Neural progenitor cell (in vitro differentiated cells): ENCODE measurements around the gene LMAN2. TPM values are rescaled to one million over a fixed set of nuclear protein-coding genes. Genes with fewer than 3 reads are reported as not detected.

ENCODE experiments used
- DNase-seq: peaks from one replicate; pipeline ENCODE4 v3.0.0-alpha.2; 2016; ENCODE audit warnings: low spot score
- H2AFZ ChIP-seq: fragments of 200-600 bp; sonication (generic); replicated peaks from 2 replicates; pipeline ENCODE4 v1.6.1; 2016; ENCODE audit warnings: antibody characterized with exemption
- H3F3A ChIP-seq: fragments of 200-600 bp; sonication (generic); 2 replicates; pipeline ENCODE4 v1.6.1; 2016; ENCODE audit warnings: antibody characterized with exemption, low read depth
- H3K27ac ChIP-seq: fragments of 200-600 bp; sonication (generic); 2 replicates; pipeline ENCODE4 v1.5.1; 2016; ENCODE audit warnings: mild to moderate bottlenecking
- H3K27me3 ChIP-seq: fragments of 200-600 bp; sonication (generic); 2 replicates; pipeline ENCODE4 v1.6.1; 2016; ENCODE audit warnings: mild to moderate bottlenecking, moderate library complexity
- H3K36me3 ChIP-seq: fragments of 200-600 bp; sonication (generic); 2 replicates; pipeline ENCODE4 v1.5.1; 2016
- H3K4me1 ChIP-seq: fragments of 200-600 bp; sonication (generic); 2 replicates; pipeline ENCODE4 v1.6.1; 2016; ENCODE audit warnings: mixed run types
- H3K4me2 ChIP-seq: fragments of 200-600 bp; sonication (generic); 2 replicates; pipeline ENCODE4 v1.6.1; 2016
- H3K4me3 ChIP-seq: fragments of 200-600 bp; sonication (generic); 2 replicates; pipeline ENCODE4 v1.5.1; 2016
- H3K79me2 ChIP-seq: fragments of 200-600 bp; sonication (generic); 2 replicates; pipeline ENCODE4 v1.6.1; 2016; ENCODE audit warnings: low read depth
- H3K9ac ChIP-seq: fragments of 200-600 bp; sonication (generic); 2 replicates; pipeline ENCODE4 v1.6.1; 2016
- H3K9me3 ChIP-seq: fragments of 200-600 bp; sonication (generic); 2 replicates; pipeline ENCODE4 v1.5.1; 2016; ENCODE audit warnings: low read depth
- H4K20me1 ChIP-seq: fragments of 200-600 bp; sonication (generic); 2 replicates; pipeline ENCODE4 v1.6.1; 2016; ENCODE audit warnings: low read depth
- H3K27ac Mint-ChIP-seq: 3 replicates; pipeline ENCODE4 v1.8.0; 2021; ENCODE audit warnings: mixed read lengths
- H3K27me3 Mint-ChIP-seq: 2 replicates; pipeline ENCODE4 v1.8.0; 2022; ENCODE audit warnings: low read depth, mild to moderate bottlenecking, inconsistent platforms, moderate library complexity, mixed read lengths; ENCODE audit not compliant: insufficient read depth
- H3K36me3 Mint-ChIP-seq: 3 replicates; pipeline ENCODE4 v1.8.0; 2021; ENCODE audit warnings: mixed read lengths
- H3K4me1 Mint-ChIP-seq: 3 replicates; pipeline ENCODE4 v1.8.0; 2021; ENCODE audit warnings: mixed read lengths
- H3K4me3 Mint-ChIP-seq: 3 replicates; pipeline ENCODE4 v1.8.0; 2021; ENCODE audit warnings: mild to moderate bottlenecking, moderate library complexity, mixed read lengths
- H3K9me3 Mint-ChIP-seq: 3 replicates; pipeline ENCODE4 v1.8.0; 2020; ENCODE audit warnings: mixed read lengths
- CTCF ChIP-seq: fragments of 200-600 bp; sonication (generic); IDR thresholded peaks from 2 replicates; pipeline ENCODE4 v1.5.1; 2017; ENCODE audit warnings: antibody characterized with exemption, mild to moderate bottlenecking
- EZH2 ChIP-seq: fragments of 200-600 bp; sonication (generic); IDR thresholded peaks from 2 replicates; pipeline ENCODE4 v1.6.1; 2017; ENCODE audit warnings: antibody characterized with exemption, mild to moderate bottlenecking, moderate library complexity
- EZH2phosphoT487 ChIP-seq: fragments of 200-600 bp; sonication (generic); IDR thresholded peaks from 2 replicates; pipeline ENCODE4 v1.6.1; 2017; ENCODE audit warnings: antibody characterized with exemption
- total RNA-seq: library from RNA; depleted of rRNA; stranded (reverse); fragments of >200 nt; gene quantifications from 2 replicates; pipeline ENCODE4 v1.2.3, GENCODE V29; 2015; ENCODE audit warnings: low replicate concordance

The LMAN2 gene
- total RNA-seq, 1 donor from 2014 or later = 96.5 TPM

GRCh38 chr5:177389241-177390169 is 38.0 kb upstream of the LMAN2 start:
- H3K9ac ChIP-seq = no peak overlapping the region

GRCh38 chr5:177388521-177389052 is 37.1 kb upstream of the LMAN2 start:
- H3K4me3 Mint-ChIP-seq = no peak overlapping the region
- H3K27ac Mint-ChIP-seq = peak overlapping the region; percentile 86
- H3K9me3 Mint-ChIP-seq = no peaks in the 10 kb centered on the region
- DNase-seq = no peak
- no peak overlapping the region for H2AFZ ChIP-seq
- H3K4me1 ChIP-seq = no peaks in the 10 kb centered on the region
- H3K9me3 ChIP-seq = no peaks in the 10 kb centered on the region
- peaks cover 11% of the 10 kb centered on the region for H3K27me3 Mint-ChIP-seq
- H3K9ac ChIP-seq = no peak overlapping the region
- no peaks in the 10 kb centered on the region for H4K20me1 ChIP-seq
- TF ChIP-seq CTCF (no peak), EZH2phosphoT487 (no peak), EZH2 (no peak)
- H3K79me2 ChIP-seq = no peaks in the 10 kb centered on the region
- H3K4me2 ChIP-seq = no peak overlapping the region
- no peaks in the 10 kb centered on the region for H3K36me3 Mint-ChIP-seq
- H3K4me1 Mint-ChIP-seq = peaks cover 34% of the 10 kb centered on the region
- no peaks in the 10 kb centered on the region for H3F3A ChIP-seq
- H3K27me3 ChIP-seq = peaks cover 24% of the 10 kb centered on the region
- no peak overlapping the region for H3K27ac ChIP-seq
- no peaks in the 10 kb centered on the region for H3K36me3 ChIP-seq
- H3K4me3 ChIP-seq = no peak overlapping the region

More at GRCh38 chr5:177389241-177390169, 38.0 kb upstream of the LMAN2 start:
- Histone ChIP-seq H3K79me2 (no peaks in the 10 kb centered on the region), H3K27me3 (peaks cover 19% of the 10 kb centered on the region), H4K20me1 (no peaks in the 10 kb centered on the region), H3F3A (no peaks in the 10 kb centered on the region), H3K4me3 (no peak overlapping the region), H2AFZ (no peak overlapping the region), H3K9me3 (no peaks in the 10 kb centered on the region), H3K36me3 (no peaks in the 10 kb centered on the region), H3K4me2 (no peak overlapping the region), H3K4me1 (no peaks in the 10 kb centered on the region), H3K27ac (no peak overlapping the region)
- Mint-ChIP-seq H3K36me3 (no peaks in the 10 kb centered on the region), H3K4me1 (peaks cover 34% of the 10 kb centered on the region), H3K9me3 (no peaks in the 10 kb centered on the region), H3K4me3 (peak overlapping the region; percentile 44), H3K27me3 (peaks cover 8% of the 10 kb centered on the region), H3K27ac (peak overlapping the region; percentile 89)
- TF ChIP-seq EZH2 = no peak
- TF ChIP-seq CTCF = no peak
- TF ChIP-seq EZH2phosphoT487 = no peak
- DNase-seq = no peak

GRCh38 chr5:177387405-177387804 is 35.9 kb upstream of the LMAN2 start:
- peaks cover 15% of the 10 kb centered on the region for H3K27me3 Mint-ChIP-seq
- peak overlapping the region; percentile 21 for H3K27ac Mint-ChIP-seq
- no peaks in the 10 kb centered on the region for H4K20me1 ChIP-seq

More at GRCh38 chr5:177387405-177387804, 35.9 kb upstream of the LMAN2 start:
- Mint-ChIP-seq H3K36me3 (no peaks in the 10 kb centered on the region), H3K4me3 (no peak overlapping the region), H3K4me1 (peaks cover 35% of the 10 kb centered on the region), H3K9me3 (no peaks in the 10 kb centered on the region)
- peaks cover 26% of the 10 kb centered on the region for H3K27me3 ChIP-seq
- no peaks in the 10 kb centered on the region for H3K36me3 ChIP-seq
- no peaks in the 10 kb centered on the region for H3K9me3 ChIP-seq
- H2AFZ ChIP-seq = no peak overlapping the region
- H3K4me2 ChIP-seq = no peak overlapping the region
- no peak for TF ChIP-seq EZH2
- no peak for TF ChIP-seq EZH2phosphoT487
- TF ChIP-seq CTCF = no peak
- H3K79me2 ChIP-seq = no peaks in the 10 kb centered on the region
- H3K27ac ChIP-seq = no peak overlapping the region
- H3F3A ChIP-seq = no peaks in the 10 kb centered on the region
- H3K9ac ChIP-seq = no peak overlapping the region
- H3K4me1 ChIP-seq = no peaks in the 10 kb centered on the region
- H3K4me3 ChIP-seq = no peak overlapping the region
- DNase-seq = no peak
